PC-3 (cell line): ENCODE measurements around the gene MDH2. TPM values are rescaled to one million over a fixed set of nuclear protein-coding genes. Genes with fewer than 3 reads are reported as not detected.
A peak's percentile ranks its signal among the peaks of the same experiment; 100 is the strongest.

Source experiments
- ATAC-seq: fragments of 200-7000 bp; cut with Tn5 transposase; 2 replicates; pipeline ENCODE4 v1.9.1; 2020; ENCODE audit warnings: mild to moderate bottlenecking, moderate library complexity
- BruUV-seq: library from RNA; stranded (reverse); fragments of 400-500 nt; replicated peaks from 2 replicates; lab custom pipeline; 2021; lab: Mats Ljungman, UMichigan
- CTCF ChIA-PET: fragments of 300-600 bp; sonication (Branson Sonifier 250); formaldehyde crosslinking; loops from one replicate; lab custom pipeline; 2022; ENCODE audit warnings: antibody characterized with exemption; lab: Charles Lee
- POLR2A ChIA-PET: fragments of 300-600 bp; sonication (Branson Sonifier 250); formaldehyde crosslinking; loops from one replicate; lab custom pipeline; 2022; ENCODE audit warnings: antibody characterized with exemption; ENCODE audit not compliant: unreplicated experiment; lab: Charles Lee
- DNase-seq: peaks from one replicate; pipeline ENCODE4 v3.0.0-alpha.2; 2015
- H2AFZ ChIP-seq: fragments of 300-600 bp; sonication (generic); 2 replicates; pipeline ENCODE4 v1.6.0; 2016; ENCODE audit warnings: antibody characterized with exemption, low read length
- H3F3A ChIP-seq: fragments of 300-600 bp; sonication (generic); one replicate; pipeline ENCODE4 v1.6.0; 2017; ENCODE audit warnings: antibody characterized with exemption, low read length, control low read depth, mild to moderate bottlenecking; ENCODE audit not compliant: unreplicated experiment
- H3K27ac ChIP-seq: fragments of 300-600 bp; sonication (generic); 2 replicates; pipeline ENCODE4 v1.5.1; 2016; ENCODE audit warnings: mild to moderate bottlenecking, low read length
- H3K27me3 ChIP-seq: fragments of 300-600 bp; sonication (generic); 2 replicates; pipeline ENCODE4 v1.6.1; 2016; ENCODE audit warnings: low read length, mixed read lengths
- H3K36me3 ChIP-seq: fragments of 300-600 bp; sonication (generic); 2 replicates; pipeline ENCODE4 v1.6.1; 2016; ENCODE audit warnings: low read depth, mixed run types, low read length, mixed read lengths
- H3K4me1 ChIP-seq: fragments of 300-600 bp; sonication (generic); 2 replicates; pipeline ENCODE4 v1.5.1; 2016; ENCODE audit warnings: low read length; ENCODE audit not compliant: insufficient read depth
- H3K4me2 ChIP-seq: fragments of 300-600 bp; sonication (generic); 2 replicates; pipeline ENCODE4 v1.6.0; 2016; ENCODE audit warnings: low read length
- H3K4me3 ChIP-seq: fragments of 300-600 bp; sonication (generic); 2 replicates; pipeline ENCODE4 v1.5.1; 2016; ENCODE audit warnings: mild to moderate bottlenecking, low read length, mixed read lengths
- H3K79me2 ChIP-seq: fragments of 300-600 bp; sonication (generic); 2 replicates; pipeline ENCODE4 v1.6.1; 2017; ENCODE audit warnings: low read length, mixed read lengths
- H3K9ac ChIP-seq: fragments of 300-600 bp; sonication (generic); 2 replicates; pipeline ENCODE4 v1.6.0; 2016; ENCODE audit warnings: mild to moderate bottlenecking, low read length
- H3K9me2 ChIP-seq: fragments of 300-600 bp; sonication (generic); replicated peaks from 2 replicates; pipeline ENCODE4 v1.6.1; 2016; ENCODE audit warnings: mixed run types, low read length, mixed read lengths
- H3K9me3 ChIP-seq: fragments of 300-600 bp; sonication (generic); 2 replicates; pipeline ENCODE4 v1.6.1; 2016; ENCODE audit warnings: low read length, mixed read lengths
- H4K20me1 ChIP-seq: fragments of 300-600 bp; sonication (generic); 2 replicates; pipeline ENCODE4 v1.6.1; 2016; ENCODE audit warnings: low read length, mixed read lengths
- EZH2 ChIP-seq: fragments of 300-600 bp; sonication (generic); IDR thresholded peaks from one replicate; pipeline ENCODE4 v1.6.1; 2017; ENCODE audit warnings: antibody characterized with exemption, mild to moderate bottlenecking, low read length; ENCODE audit not compliant: unreplicated experiment
- EZH2phosphoT487 ChIP-seq: fragments of 300-600 bp; sonication (generic); IDR thresholded peaks from 2 replicates; pipeline ENCODE4 v1.6.1; 2018; ENCODE audit warnings: mild to moderate bottlenecking, antibody characterized with exemption, low read length, borderline replicate concordance
- intact Hi-C: fragments of 100-400 bp; cut with micrococcal nuclease; formaldehyde crosslinking; loops from 2 replicates; pipeline ENCODE4 v1.9.0; 2023
- total RNA-seq: library from RNA; depleted of rRNA; stranded (reverse); fragments of >200 nt; gene quantifications from 2 replicates; pipeline ENCODE4 v1.2.3, GENCODE V29; 2014
- TF ChIP-seq, protein P1 (sequence below): fragments of 300-600 bp; sonication (generic); conservative IDR thresholded peaks from 2 replicates; pipeline ENCODE4 v1.5.1; 2017; ENCODE audit warnings: antibody characterized with exemption, low read depth, mild to moderate bottlenecking, low read length

The MDH2 gene
- total RNA-seq, 1 experiment from 2014 or later, result 174 TPM

GRCh38 chr7:76008156-76008687 is 39.7 kb upstream of the MDH2 start:
- no peaks in the 10 kb centered on the region for H3F3A ChIP-seq
- no peaks in the 10 kb centered on the region for H4K20me1 ChIP-seq
- no TSS peak for BruUV-seq
- ChIA-PET CTCF (no interaction called here), POLR2A (no interaction called here)
- intact Hi-C loops, result no loop called here
- no peaks in the 10 kb centered on the region for H3K79me2 ChIP-seq
- H3K36me3 ChIP-seq, result no peaks in the 10 kb centered on the region
- no peak overlapping the region for H3K4me3 ChIP-seq
- no peak overlapping the region for H3K4me2 ChIP-seq
- no peaks in the 10 kb centered on the region for H3K27me3 ChIP-seq
- no peak for TF ChIP-seq EZH2
- TF ChIP-seq EZH2phosphoT487, result no peak
- no peak for DNase-seq
- no peak overlapping the region for H3K9ac ChIP-seq
- H3K9me3 ChIP-seq, result no peaks in the 10 kb centered on the region
- no peak overlapping the region; the same call in 1 of the 2 replicates for H3K27ac ChIP-seq
- H3K9me2 ChIP-seq, result no peaks in the 10 kb centered on the region
- ATAC-seq, result no peak
- H3K4me1 ChIP-seq, result no peaks in the 10 kb centered on the region
- no peak overlapping the region for H2AFZ ChIP-seq

DNA sequence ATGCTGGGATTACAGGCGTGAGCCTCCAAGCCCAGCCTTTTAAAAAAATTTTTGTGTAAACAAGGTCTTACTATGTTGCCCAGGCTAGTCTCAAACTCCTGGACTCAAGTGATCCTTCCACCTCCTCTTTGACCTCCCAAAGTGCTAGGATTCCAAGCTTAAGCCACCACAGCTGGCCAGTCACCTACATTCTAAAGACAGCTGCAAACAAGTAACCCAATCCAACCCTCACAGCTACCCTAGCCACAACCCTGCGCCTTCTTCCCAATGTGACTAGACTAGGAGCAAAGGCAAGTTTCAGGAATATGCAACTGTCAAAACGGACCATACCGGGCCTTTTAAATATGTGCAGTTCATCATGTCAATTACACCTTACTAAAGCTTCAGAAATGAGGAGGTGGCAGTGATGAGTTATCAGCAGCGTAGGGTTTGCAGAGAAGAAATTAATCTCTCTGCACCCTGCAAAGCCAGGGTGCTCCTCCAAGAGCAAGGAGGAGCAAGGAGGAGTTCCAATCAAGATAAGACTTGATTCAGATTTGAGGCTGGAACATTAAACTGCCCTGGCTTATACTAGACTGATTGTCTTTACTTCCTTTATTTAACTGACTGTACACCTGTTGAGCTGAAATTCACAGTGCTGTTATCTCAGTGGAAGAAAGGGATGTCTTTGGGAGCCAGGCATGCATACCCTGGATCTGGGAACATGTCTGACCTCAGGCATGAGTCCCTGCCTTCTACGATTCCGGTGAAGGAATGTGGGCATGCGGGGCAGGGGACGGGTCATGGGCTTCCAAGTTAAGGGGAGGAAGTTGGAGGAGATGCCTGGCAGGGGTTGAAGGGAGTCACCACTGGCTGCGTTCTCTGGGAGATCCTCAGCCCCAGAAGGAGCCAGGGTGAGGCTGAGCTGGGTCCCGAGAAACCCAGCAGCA is 38.0 kb upstream of the MDH2 start:
- Histone ChIP-seq H3K4me1 (no peaks in the 10 kb centered on the region), H4K20me1 (no peaks in the 10 kb centered on the region), H3K9me2 (no peaks in the 10 kb centered on the region), H3K27me3 (no peaks in the 10 kb centered on the region), H3K4me2 (no peak overlapping the region), H3K9me3 (no peaks in the 10 kb centered on the region), H3K27ac (peak overlapping the region; percentile 29), H3K36me3 (no peaks in the 10 kb centered on the region), H3K9ac (no peak overlapping the region), H3F3A (no peaks in the 10 kb centered on the region), H3K79me2 (no peaks in the 10 kb centered on the region), H3K4me3 (no peak overlapping the region), H2AFZ (no peak overlapping the region)
- ChIA-PET POLR2A (interaction anchor here (0.7 kb wide), 1 partner anchor 38 kb away, joined by 5 read pairs; the partner anchor contains the start of genes MDH2 and STYXL1), CTCF (no interaction called here)
- intact Hi-C loops, result no loop called here
- peak; percentile 19 for ATAC-seq
- no peak for TF ChIP-seq EZH2phosphoT487
- DNase-seq, result no peak
- BruUV-seq, result no TSS peak

- Histone ChIP-seq H3K79me2 (no peaks in the 10 kb centered on the region), H3F3A (no peaks in the 10 kb centered on the region), H2AFZ (no peak overlapping the region), H3K9ac (no peak overlapping the region), H3K4me2 (no peak overlapping the region), H3K4me3 (no peak overlapping the region), H4K20me1 (no peaks in the 10 kb centered on the region), H3K27me3 (no peaks in the 10 kb centered on the region), H3K36me3 (no peaks in the 10 kb centered on the region), H3K27ac (no peak overlapping the region), H3K9me2 (no peaks in the 10 kb centered on the region), H3K9me3 (no peaks in the 10 kb centered on the region), H3K4me1 (no peaks in the 10 kb centered on the region)
- no peak for TF ChIP-seq EZH2phosphoT487
- TF ChIP-seq, protein P1, sequence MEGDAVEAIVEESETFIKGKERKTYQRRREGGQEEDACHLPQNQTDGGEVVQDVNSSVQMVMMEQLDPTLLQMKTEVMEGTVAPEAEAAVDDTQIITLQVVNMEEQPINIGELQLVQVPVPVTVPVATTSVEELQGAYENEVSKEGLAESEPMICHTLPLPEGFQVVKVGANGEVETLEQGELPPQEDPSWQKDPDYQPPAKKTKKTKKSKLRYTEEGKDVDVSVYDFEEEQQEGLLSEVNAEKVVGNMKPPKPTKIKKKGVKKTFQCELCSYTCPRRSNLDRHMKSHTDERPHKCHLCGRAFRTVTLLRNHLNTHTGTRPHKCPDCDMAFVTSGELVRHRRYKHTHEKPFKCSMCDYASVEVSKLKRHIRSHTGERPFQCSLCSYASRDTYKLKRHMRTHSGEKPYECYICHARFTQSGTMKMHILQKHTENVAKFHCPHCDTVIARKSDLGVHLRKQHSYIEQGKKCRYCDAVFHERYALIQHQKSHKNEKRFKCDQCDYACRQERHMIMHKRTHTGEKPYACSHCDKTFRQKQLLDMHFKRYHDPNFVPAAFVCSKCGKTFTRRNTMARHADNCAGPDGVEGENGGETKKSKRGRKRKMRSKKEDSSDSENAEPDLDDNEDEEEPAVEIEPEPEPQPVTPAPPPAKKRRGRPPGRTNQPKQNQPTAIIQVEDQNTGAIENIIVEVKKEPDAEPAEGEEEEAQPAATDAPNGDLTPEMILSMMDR, result no peak
- no peak for TF ChIP-seq EZH2
- no peak for DNase-seq
- ChIA-PET CTCF (no interaction called here), POLR2A (no interaction called here)
- intact Hi-C loops, result no loop called here
- no TSS peak for BruUV-seq
- no peak for ATAC-seq
Observed at GRCh38 chr7:76011442-76011861, 36.5 kb upstream of the MDH2 start.
